Measurements from ENCODE around the gene RRAS.
A peak's percentile ranks its signal among the peaks of the same experiment; 100 is the strongest.

Gene RRAS

DNA sequence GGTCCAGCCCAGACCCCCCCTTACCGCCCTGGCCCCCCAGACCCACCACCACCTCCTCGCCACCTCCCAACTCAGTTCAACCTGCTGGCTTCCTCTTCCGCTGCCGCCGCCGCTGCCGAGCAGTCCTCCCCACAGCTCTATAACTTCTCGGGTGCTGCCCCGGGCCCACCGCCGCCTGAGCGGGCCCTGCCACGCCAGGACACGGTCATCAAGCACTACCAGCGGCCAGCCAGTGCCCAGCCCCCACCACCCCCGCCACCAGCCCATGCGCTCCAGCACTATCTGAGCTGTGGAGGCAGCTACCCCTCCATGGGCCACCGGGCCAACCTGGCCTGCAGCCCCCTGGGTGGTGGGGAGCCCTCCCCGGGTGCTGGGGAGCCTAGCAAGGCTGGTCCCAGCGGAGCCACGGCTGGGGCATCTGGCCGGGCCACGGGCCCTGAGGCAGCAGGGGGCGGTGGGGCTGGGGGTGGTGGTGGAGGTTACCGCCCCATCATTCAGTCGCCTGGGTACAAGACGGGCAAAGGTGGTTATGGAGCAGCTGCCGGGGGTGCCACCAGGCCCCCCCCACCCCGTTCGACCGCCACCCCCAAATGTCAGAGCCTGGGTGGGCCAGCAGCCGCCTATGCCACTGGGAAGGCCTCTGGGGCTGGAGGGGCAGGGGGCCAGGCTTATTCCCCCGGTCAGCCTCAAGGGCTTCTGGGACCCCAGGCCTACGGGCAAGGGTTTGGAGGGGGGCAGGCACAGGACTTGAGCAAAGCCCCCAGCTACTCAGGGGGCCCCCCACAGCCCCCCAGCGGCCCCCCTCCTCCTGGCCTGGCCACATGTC lies 44.7 kb downstream of the RRAS start:
- H3K4me1 ChIP-seq: no peaks in the 10 kb centered on the region
- peaks cover 54% of the 10 kb centered on the region for H3K36me3 ChIP-seq (replicated peaks)
- in situ Hi-C loops (cut with MboI; ENCODE audit: low sequenced_read_pairs): loop anchor here (10.0 kb wide), 1 partner anchor 80 kb away; the partner anchor contains the start of gene PRMT1
- H3K27me3 ChIP-seq (ENCODE audit: low read depth): no peaks in the 10 kb centered on the region
- no peak overlapping the region for H3K4me3 ChIP-seq
- DNase-seq (ENCODE audit: low spot score in 2 of 2): no peak
- no peaks in the 10 kb centered on the region for H3K9me3 ChIP-seq

DNA sequence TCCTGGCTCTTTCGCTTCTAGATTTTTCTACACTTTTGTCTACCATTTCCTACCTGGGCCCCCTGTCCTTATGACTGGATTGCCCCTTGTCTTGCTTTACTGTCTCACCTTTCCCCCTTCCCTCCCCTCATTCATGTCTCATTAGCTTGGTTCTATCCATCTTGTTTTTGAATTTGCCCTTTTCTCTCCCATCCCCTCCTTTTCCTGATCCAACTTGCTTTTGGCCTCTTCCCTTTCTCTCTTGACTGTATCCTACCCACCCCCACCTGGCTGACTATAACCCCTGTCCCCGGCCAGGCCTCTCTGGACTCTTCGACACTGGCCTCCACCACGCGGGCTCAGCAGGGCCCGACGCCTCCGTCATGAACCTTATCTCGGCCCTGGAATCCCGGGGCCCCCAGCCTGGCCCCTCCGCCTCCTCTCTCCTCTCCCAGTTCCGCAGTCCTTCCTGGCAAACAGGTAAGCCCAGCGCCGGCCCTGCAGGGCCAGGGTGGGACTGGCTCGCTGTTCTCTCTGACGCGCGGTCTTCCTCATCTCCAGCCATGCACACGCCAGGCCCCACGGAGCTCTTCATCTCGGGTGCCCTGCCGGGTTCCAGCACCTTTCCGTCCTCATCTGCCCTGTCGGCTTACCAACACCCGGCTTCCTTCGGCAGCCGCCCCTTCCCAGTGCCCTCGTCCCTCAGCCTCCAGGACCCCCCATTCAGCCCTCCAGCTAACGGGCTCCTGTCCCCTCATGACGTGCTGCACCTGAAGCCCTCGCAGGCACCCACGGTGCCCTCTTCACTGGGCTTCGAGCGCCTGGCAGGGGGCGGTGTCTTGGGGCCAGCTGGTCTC lies 45.6 kb downstream of the RRAS start:
- Histone ChIP-seq H3K27me3 (ENCODE audit: low read depth) (no peaks in the 10 kb centered on the region), H3K4me3 (no peak overlapping the region), H3K4me1 (no peaks in the 10 kb centered on the region), H3K36me3 (replicated peaks) (peaks cover 46% of the 10 kb centered on the region), H3K9me3 (no peaks in the 10 kb centered on the region)
- no peak for DNase-seq (ENCODE audit: low spot score in 2 of 2)
- in situ Hi-C loops (cut with MboI; ENCODE audit: low sequenced_read_pairs): loop anchor here (10.0 kb wide), 1 partner anchor 80 kb away; the partner anchor contains the start of gene PRMT1

GRCh38 chr19:49593233-49594113 lies 46.5 kb downstream of the RRAS start:
- Histone ChIP-seq H3K4me3 (peak overlapping the region; percentile 74), H3K27me3 (ENCODE audit: low read depth) (no peaks in the 10 kb centered on the region), H3K4me1 (no peaks in the 10 kb centered on the region), H3K9me3 (no peaks in the 10 kb centered on the region), H3K36me3 (replicated peaks) (peaks cover 37% of the 10 kb centered on the region)
- in situ Hi-C loops (cut with MboI; ENCODE audit: low sequenced_read_pairs): loop anchor here (10.0 kb wide), 1 partner anchor 81 kb away; the partner anchor contains the start of gene PRMT1
- DNase-seq (ENCODE audit: low spot score in 2 of 2): peak; percentile 92 to 99

DNA sequence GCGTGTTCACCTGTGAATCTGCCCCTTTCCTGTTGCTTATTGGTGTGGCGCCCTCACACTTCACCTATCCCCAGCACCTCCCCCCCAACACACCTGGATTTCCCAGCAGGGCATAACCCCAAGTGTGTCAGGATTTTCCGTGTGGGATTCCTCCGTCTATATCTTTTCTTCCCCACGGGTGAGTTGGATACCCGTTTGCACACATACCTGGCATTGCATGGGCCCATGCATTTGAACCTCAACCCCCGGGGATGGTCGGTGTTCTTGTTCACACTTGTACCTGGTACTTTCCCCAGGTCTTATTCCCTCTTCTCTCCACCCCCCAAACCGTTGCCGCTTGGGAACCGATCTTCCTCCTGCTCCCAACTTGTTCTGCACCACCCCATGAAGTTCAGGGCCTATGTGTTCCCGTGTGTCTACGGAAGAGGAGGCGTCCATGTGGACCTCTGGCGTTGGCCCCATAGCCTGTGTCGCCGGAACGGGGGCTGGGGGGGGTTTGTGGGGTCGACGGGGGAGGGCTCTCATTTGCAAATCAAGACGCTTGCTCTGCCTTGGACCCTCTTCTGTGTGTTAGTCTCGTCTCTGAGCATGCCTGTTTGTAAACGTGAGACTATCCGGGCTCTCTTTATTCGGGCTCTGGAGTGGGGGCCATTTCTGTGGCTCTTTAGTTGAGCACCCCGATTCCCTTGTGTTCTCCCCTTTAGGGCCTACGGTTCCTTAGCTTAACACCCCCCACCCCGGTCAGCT lies 47.3 kb downstream of the RRAS start:
- peak; percentile 32 to 59 for DNase-seq (ENCODE audit: low spot score in 2 of 2)
- no peaks in the 10 kb centered on the region for H3K27me3 ChIP-seq (ENCODE audit: low read depth)
- peaks cover 31% of the 10 kb centered on the region for H3K36me3 ChIP-seq (replicated peaks)
- H3K4me3 ChIP-seq: peak overlapping the region; percentile 74
- in situ Hi-C loops (cut with MboI; ENCODE audit: low sequenced_read_pairs): loop anchor here (10.0 kb wide), 1 partner anchor 82 kb away; the partner anchor contains the start of gene PRMT1
- no peaks in the 10 kb centered on the region for H3K9me3 ChIP-seq
- no peaks in the 10 kb centered on the region for H3K4me1 ChIP-seq

GRCh38 chr19:49591731-49592485 lies 48.0 kb downstream of the RRAS start:
- no peaks in the 10 kb centered on the region for H3K4me1 ChIP-seq
- in situ Hi-C loops (cut with MboI; ENCODE audit: low sequenced_read_pairs): loop anchor here (10.0 kb wide), 1 partner anchor 83 kb away; the partner anchor contains the start of gene PRMT1
- peaks cover 24% of the 10 kb centered on the region for H3K36me3 ChIP-seq (replicated peaks)
- DNase-seq (ENCODE audit: low spot score in 2 of 2): peak; percentile 41 to 78
- H3K9me3 ChIP-seq: no peaks in the 10 kb centered on the region
- H3K4me3 ChIP-seq: peak overlapping the region; percentile 74
- H3K27me3 ChIP-seq (ENCODE audit: low read depth): no peaks in the 10 kb centered on the region

GRCh38 chr19:49590971-49591730 lies 48.8 kb downstream of the RRAS start, which contains the start of gene PRR12:
Gene PRR12, plus strand, starts transcription at chr19:49591182. Its CDS starts 473 bp downstream, at chr19:49591655.
- peaks cover 19% of the 10 kb centered on the region for H3K36me3 ChIP-seq (replicated peaks)
- DNase-seq (ENCODE audit: low spot score in 2 of 2): peak; percentile 53 to 82
- no peaks in the 10 kb centered on the region for H3K27me3 ChIP-seq (ENCODE audit: low read depth)
- peak within 1 kb of the TSS; percentile 74 for H3K4me3 ChIP-seq
- H3K9me3 ChIP-seq: no peaks in the 10 kb centered on the region
- no peaks in the 10 kb centered on the region for H3K4me1 ChIP-seq
- in situ Hi-C loops (cut with MboI; ENCODE audit: low sequenced_read_pairs): loop anchor here (10.0 kb wide), 1 partner anchor 84 kb away; the partner anchor contains the start of gene PRMT1

GRCh38 chr19:49590071-49590970 lies 49.6 kb downstream of the RRAS start:
- no peaks in the 10 kb centered on the region for H3K9me3 ChIP-seq
- in situ Hi-C loops (cut with MboI; ENCODE audit: low sequenced_read_pairs): loop anchor here (10.0 kb wide), 1 partner anchor 84 kb away; the partner anchor contains the start of gene PRMT1
- H3K27me3 ChIP-seq (ENCODE audit: low read depth): no peaks in the 10 kb centered on the region
- H3K4me3 ChIP-seq: peak overlapping the region; percentile 74
- no peaks in the 10 kb centered on the region for H3K4me1 ChIP-seq
- H3K36me3 ChIP-seq (replicated peaks): peaks cover 14% of the 10 kb centered on the region
- DNase-seq (ENCODE audit: low spot score in 2 of 2): peak; percentile 97 to 99

DNA sequence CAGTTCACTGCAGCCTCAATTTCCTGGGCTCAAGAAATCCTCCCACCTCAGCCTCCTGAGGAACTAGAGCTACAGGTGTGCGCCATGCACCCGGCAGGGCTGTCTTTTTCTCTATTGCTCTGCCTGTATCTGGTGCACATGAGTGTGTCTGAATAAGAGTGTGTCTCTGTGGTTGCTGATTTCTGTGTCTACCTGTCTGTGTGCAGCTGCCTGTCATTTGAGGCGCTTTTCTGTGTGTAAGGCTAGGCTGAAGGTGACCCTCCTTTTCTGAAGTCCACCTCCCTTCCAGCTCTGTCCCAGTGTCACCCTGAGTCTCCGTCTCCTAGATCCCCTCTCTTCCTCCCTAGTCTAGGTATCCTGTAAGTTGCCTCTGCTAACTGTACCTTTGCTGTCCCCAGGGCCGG lies 50.4 kb downstream of the RRAS start:
- Histone ChIP-seq H3K4me1 (no peaks in the 10 kb centered on the region), H3K9me3 (no peaks in the 10 kb centered on the region), H3K4me3 (no peak overlapping the region), H3K27me3 (ENCODE audit: low read depth) (no peaks in the 10 kb centered on the region), H3K36me3 (replicated peaks) (peaks cover 10% of the 10 kb centered on the region)
- no peak for DNase-seq (ENCODE audit: low spot score in 2 of 2)
- in situ Hi-C loops (cut with MboI; ENCODE audit: low sequenced_read_pairs): no loop called here

DNA sequence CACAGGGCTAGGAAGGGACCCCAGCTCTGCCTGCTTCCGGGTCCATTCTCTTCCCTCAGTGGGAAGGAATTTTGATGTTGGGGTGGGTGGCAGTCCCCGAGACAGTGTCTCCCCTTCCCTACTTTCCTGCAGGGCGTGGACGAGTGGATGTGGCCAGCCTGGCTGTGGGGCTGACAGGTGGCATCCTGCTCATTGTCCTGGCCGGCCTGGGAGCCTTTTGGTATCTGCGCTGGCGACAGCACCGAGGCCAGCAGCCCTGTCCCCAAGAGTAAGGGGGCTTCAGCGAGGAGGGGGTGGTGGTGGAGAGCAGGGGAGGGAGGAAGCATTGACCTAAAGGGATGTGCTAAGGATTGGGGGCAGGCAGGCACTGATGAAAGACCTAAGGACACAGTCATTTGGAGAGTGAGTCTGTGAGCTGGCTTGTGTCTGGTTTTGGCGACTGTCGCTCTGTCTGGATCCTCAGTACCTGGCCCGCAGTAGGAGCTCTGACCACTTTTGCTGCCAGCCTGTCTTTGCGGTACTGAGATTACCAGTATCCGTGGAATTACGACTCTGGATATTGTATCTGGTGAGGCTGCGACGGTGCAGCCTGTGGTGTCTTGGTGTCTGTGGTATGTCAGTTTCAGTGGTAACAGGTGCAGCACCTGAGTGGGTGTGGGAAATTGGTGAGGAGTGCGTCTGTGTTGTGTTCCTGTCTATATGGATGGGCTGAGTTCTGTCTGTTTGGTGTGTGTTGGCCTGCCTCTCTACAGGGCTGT lies 51.4 kb downstream of the RRAS start:
- no peak overlapping the region for H3K4me3 ChIP-seq
- H3K27me3 ChIP-seq (ENCODE audit: low read depth): no peaks in the 10 kb centered on the region
- H3K4me1 ChIP-seq: no peaks in the 10 kb centered on the region
- peaks cover under 1% of the 10 kb centered on the region for H3K36me3 ChIP-seq (replicated peaks)
- no peaks in the 10 kb centered on the region for H3K9me3 ChIP-seq
- in situ Hi-C loops (cut with MboI; ENCODE audit: low sequenced_read_pairs): no loop called here
- DNase-seq (ENCODE audit: low spot score in 2 of 2): no peak

GRCh38 chr19:49587227-49587626 lies 52.7 kb downstream of the RRAS start:
- no peak for DNase-seq (ENCODE audit: low spot score in 2 of 2)
- no peaks in the 10 kb centered on the region; the same call in 1 of the 2 replicates for H3K36me3 ChIP-seq (replicated peaks)
- no peaks in the 10 kb centered on the region for H3K9me3 ChIP-seq
- H3K4me1 ChIP-seq: no peaks in the 10 kb centered on the region
- no peak overlapping the region for H3K4me3 ChIP-seq
- in situ Hi-C loops (cut with MboI; ENCODE audit: low sequenced_read_pairs): no loop called here
- no peaks in the 10 kb centered on the region for H3K27me3 ChIP-seq (ENCODE audit: low read depth)
